Measurements from ENCODE around the gene SPAG8.
A peak's percentile ranks its signal among the peaks of the same experiment; 100 is the strongest.

SPAG8 gene

DNA sequence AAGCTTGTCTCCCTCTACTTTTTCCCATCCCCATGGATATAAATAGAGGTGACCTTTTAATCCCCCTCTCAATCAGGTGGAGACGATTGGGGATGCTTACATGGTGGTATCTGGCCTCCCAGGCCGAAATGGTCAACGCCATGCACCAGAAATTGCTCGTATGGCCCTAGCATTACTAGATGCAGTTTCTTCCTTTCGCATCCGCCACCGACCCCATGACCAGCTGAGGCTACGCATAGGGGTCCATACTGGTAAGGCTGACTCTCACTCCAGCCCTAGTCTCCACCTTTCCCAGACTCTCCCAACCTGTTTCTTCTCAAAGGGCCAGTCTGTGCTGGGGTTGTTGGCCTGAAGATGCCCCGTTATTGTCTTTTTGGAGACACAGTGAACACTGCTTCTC lies 3.6 kb downstream of the SPAG8 start:
- DNase-seq (ENCODE audit: low spot score), result no peak

DNA sequence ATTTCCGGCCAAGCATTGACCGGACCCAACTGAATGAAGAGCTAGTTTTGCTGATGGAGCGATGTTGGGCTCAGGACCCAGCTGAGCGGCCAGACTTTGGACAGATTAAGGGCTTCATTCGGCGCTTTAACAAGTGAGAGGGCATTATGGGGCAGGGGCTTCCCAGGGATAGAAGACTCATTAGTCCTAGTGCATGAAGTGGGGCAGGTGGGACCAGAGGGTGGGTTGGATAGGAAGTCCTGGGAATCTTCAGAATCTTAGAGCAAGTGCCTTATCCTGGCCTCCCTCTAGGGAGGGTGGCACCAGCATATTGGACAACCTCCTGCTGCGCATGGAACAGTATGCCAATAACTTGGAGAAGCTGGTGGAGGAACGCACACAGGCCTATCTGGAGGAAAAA lies 6.0 kb downstream of the SPAG8 start:
- no peak for DNase-seq (ENCODE audit: low spot score)

DNA sequence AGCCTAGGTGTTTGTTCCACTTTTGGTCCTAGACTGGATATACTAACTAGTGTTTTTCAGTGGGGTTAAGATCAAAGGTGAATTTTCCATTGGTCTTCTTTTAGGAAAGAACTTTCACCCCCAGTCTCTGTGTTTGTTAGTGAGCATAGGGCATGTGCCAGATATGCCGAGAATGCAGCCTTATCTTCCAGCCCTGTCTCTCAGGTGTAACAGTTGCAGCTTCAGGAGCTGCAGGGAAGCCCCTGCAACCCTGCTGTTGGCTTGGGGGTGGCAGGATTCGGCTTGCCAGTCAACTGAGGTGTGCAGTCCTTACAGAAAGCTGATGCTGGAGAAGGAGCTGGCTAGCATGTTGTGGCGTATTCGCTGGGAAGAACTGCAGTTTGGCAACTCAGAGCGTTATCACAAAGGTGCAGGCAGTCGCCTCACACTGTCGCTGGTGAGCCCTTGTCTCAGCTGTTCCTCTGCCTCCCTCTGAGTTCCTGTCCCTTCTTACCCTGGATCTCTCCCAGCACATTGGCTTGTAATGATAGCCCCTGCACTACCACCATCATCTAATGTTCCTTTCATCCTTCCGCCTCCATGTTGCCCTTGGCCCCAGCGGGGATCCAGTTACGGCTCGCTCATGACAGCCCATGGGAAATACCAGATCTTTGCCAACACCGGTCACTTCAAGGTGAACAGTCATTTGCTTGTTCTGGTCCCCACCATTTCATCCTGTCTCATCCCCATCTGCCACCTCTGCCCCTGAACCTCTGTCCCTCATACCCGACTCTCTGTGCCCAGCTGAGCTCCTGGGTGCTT lies 10.5 kb downstream of the SPAG8 start:
- no peak for DNase-seq (ENCODE audit: low spot score)

GRCh38 chr9:35800530-35800929 lies 11.5 kb downstream of the SPAG8 start:
- no peak for DNase-seq (ENCODE audit: low spot score)

DNA sequence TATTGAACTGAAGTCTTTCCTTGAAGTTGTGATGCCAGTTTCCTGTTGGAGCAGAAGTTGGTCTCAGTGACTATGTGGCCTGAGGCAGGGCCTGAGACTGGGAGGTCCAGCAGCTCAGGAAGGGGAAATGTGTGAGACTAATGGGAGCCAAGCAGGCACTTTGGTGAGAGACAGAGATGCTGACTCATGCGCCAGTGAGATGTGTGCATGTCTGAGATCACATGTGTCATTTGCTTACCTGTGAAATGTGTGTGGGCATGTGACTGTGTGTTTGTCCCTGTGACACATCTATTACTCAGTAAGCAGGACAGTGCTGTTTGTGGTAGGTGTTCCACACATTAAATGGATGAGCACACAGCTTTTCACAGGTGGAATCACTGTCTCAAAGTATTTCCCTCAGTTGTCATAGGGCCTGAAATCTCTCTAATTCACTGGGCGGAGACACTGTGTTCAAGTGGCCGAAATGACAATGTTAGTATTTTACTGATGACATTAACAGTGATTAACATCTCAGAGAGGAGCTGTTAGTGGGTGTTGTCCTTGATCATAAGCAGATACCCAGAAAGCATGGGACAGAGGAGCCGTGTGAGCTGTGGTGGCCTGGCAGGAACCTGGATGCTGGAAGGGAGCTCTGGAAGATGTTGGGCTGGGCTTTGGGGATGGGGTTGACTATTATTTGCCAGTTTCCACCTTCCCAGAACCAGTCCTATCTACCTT lies 13.2 kb downstream of the SPAG8 start:
- DNase-seq (ENCODE audit: low spot score), result no peak

DNA sequence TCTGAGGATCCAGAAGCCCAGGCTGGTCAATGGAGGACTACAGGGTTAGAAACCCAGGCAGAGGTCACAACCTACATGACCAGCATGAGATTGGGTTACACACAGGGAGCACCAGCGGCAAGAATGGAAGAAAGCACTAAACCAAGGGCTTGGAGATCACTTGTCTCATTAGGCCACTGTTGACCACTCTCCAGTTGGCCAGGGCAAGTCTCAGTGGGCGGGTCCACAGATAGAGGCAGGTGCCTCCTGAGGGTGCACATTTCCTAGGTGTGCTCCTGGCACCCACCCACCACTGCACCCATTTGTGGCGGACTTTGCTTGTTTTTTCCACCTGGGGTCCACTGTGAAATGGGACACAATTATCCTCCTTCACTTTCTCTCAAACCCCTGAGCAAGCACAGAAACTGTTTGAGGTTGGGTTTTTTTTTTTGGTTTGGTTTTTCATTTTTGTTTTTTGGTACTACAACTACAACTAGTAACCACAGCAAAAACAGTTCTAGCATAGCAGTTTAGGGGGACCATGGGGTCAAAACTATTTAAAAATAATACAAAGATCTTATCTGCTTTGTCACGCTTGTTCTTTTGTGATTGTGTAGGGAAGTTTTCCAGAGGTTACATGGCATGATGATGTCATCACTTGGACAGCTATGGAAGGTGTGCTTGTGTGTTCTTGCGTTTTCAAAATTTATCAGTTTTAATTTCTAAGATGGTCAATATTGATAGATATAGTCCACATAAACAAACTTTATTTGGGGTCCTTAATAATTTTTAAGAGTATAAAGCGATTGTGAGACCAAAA lies 14.6 kb downstream of the SPAG8 start:
- DNase-seq (ENCODE audit: low spot score), result no peak

DNA sequence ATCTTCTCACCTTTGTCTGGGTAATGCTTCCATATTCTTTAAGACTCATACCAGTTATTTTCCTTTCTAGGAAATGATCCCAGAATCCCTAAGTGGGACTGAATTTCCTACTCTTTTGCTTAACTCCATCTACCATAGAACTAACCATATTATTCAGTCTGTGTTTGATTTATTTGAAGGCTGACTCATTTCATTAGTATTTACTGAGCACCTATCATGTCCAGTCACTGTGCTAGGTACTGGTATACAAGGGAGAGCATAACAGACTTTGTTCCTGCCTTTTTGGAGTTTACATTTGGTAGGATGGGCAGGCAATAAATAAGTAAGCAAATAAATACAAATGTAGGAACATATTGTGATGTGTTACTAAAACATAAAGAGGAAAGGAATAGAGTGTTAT lies 16.4 kb downstream of the SPAG8 start:
- DNase-seq (ENCODE audit: low spot score), result no peak

- no peak for DNase-seq (ENCODE audit: low spot score)
Observed at GRCh38 chr9:35793461-35793860, 18.6 kb downstream of the SPAG8 start.

GRCh38 chr9:35792826-35793225 lies 19.2 kb downstream of the SPAG8 start:
- DNase-seq (ENCODE audit: low spot score), result no peak

- no peak for DNase-seq (ENCODE audit: low spot score)
Observed at GRCh38 chr9:35792024-35792813, 19.8 kb downstream of the SPAG8 start.

DNA sequence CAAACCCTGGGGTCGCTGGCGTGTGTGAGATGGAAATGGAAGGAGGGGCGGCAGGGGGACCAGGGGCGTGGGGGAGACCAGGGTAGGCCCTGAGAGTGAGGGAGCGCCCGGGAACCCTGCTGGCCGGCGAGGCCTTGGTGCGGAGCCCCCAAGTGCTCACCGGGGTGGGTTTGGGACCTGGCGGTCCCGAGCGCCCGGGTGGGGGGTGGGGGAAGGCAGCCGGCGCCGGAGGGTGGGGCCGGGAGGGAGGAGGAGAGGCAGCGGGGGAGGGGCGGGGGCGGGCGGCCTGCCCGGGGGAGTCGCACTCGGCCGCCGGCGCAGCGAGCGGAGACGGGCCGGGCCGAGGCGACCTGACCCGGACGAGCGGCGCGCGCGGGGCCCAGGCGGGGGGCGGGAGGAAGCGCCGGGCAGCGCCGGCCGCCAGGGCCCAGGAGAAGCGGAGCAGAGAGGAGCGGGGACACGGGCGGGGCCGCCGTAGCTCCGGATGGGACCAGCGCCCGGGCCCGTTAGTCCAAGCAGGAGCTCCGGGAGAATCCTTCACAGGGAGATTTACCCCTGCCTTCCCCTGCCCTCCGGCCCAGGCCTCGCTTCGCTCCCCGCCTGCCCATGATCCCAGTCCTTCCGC lies 20.7 kb downstream of the SPAG8 start, which contains the start of gene NPR2:
NPR2 (plus strand) TSS at position 295 of the 625 bp plus-strand sequence. CDS start 818 bp downstream, outside the sequence.
- DNase-seq (ENCODE audit: low spot score), result no peak

DNA sequence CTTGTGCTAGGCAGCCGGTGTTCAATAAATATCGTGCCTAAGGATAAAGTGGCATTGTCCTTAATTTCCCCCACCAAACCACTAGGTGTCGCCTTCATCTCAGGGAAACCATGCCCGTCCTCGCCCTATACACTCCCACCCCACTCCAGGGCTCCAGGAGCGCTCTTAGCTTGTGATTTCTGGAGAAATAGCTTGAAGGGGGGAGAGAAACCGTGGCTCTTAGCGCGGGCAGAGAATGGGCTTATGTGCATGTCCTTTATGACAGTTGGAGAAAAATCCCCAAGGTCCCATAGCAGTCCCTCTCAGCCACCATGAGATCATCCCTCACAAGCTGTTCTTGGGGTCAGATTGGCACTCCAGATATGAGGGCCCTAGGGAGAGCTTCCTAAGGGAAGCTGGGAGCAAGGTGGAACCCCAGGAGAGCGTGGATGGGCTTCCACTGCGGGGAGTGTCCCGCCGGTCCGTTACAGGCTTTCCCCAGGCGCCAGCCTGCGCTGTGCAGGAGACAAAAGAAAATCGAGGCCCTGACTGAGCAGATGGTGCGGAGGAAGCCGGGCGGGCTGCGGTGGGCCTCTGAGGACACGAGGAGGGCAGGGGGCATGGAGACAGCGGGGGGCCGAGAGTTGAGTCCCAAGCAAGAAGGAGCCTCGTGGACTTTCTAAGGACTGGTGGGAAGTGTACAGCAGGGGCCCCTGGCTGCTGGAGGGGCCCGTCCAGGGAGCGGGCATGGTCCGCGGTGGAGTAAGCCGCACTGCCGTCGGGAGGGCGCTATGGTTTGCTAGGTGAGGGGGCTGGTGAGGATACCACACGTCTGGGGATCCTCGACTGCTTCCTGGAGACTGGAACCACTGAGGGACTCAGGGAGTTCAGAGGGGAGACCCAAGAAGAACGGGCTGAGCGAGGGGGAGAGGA lies 21.4 kb downstream of the SPAG8 start:
- peak; percentile 81 for DNase-seq (ENCODE audit: low spot score)

GRCh38 chr9:35790025-35790384 lies 22.1 kb downstream of the SPAG8 start:
- DNase-seq (ENCODE audit: low spot score), result no peak

DNA sequence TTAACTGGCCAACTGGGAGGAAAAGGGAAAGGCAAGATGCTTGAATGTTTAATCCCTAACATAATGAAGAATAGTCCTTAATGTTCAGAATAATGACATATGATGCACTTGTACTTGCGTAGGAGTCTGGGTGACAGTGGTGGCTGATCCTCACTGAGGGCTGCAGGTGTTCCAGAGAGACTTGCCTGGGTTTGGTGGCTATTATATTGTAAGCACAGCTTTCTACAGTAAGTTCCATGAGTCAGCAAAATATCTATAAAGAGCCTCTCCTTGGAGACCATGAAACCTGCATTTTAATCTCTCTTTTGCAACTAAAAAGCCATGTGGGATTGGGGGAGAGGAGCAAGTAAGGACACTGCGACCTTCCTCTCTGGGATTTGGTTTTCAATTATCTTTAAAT lies 22.5 kb downstream of the SPAG8 start:
- no peak for DNase-seq (ENCODE audit: low spot score)

- DNase-seq (ENCODE audit: low spot score), result no peak
Observed at GRCh38 chr9:35783418-35783817, 28.6 kb downstream of the SPAG8 start.

DNA sequence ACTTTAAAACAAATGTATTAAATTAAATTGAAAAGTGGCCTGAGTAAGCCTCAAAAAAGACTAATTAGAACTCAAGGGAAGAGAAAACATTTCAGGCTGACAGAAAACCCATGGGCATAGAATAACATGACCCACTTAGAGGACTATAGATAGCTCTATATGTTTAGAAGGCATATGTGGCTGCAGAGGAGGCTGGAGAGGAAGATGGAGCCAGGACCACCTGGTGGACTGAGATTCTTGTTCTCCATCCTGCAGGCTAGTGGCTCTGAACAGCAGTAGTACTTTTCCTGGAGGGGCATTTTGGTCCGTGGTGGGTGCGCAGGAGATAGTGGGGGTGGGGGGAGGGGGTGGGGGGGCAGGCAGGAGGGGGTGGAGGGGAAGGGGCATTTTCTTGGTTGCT lies 31.0 kb downstream of the SPAG8 start:
- no peak for DNase-seq (ENCODE audit: low spot score)

GRCh38 chr9:35778496-35778895 lies 33.6 kb downstream of the SPAG8 start:
- no peak for DNase-seq (ENCODE audit: low spot score)

DNA sequence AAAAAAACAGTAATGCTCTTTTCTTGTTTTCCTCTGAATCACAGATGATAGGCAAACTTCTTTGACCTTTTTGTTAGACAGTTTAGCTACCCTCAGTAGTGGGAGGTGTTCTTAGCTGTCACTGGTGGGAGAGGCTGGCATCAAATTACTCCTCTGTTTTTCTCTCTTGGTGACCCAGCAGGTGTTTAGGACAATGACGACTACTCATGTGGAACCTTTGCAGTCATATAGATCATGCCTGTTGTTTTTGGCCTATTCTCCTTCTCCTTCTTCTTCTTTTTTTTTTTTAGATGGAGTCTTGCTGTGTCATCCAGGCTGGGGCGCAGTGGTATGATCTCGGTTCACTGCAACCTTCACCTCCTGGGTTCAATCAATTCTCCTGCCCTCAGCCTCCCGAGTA lies 36.0 kb downstream of the SPAG8 start:
- no peak for DNase-seq (ENCODE audit: low spot score)

DNA sequence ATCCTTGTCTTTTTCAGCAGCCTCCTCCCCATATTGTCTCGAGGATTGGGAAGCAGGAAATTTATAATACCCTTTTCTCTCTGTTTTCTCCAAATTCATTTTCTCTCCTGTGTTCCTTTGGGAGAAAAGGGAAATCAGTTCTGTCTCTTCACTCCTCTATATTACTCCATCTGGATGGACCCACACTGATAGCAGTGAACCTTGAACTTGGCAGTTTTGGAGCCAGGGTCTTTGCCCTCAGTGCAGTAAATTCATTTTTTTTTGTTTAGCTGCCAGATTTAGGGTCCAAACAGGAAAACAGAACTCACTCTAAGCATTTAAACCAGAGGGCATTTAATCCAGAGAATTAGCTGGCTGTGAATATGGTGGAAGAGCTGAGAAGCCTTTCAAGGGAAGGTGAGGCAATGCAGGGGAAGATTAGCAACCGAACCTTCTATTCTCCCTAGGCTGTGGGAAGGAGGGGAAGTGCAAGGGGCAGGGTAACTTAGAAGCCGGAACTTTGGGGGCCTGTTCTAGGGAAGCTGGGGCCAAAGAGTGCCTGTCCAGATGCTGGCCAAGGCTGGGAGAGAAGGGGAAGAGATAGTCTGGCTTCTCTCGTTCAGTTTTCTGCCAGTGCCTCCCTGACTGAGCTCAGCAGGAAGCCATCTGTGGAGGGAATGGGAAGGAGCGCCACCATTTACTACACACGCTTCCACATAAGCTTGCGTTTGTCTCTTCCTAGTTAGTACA lies 37.0 kb downstream of the SPAG8 start:
- no peak for DNase-seq (ENCODE audit: low spot score)

- no peak for DNase-seq (ENCODE audit: low spot score)
Observed at GRCh38 chr9:35771943-35772342, 40.1 kb downstream of the SPAG8 start.
